ENCODE results near the gene CUBN. TPM values are rescaled to one million over a fixed set of nuclear protein-coding genes. Genes with fewer than 3 reads are reported as not detected.
"Not testable (repeated sequence)": the region's sequence is repeated elsewhere in the genome, so short reads cannot be mapped to it uniquely, and the experiment has no call there.

CUBN gene
- total RNA-seq, 2 experiments from 2014 or later, result 0.30 to 0.76 TPM

DNA sequence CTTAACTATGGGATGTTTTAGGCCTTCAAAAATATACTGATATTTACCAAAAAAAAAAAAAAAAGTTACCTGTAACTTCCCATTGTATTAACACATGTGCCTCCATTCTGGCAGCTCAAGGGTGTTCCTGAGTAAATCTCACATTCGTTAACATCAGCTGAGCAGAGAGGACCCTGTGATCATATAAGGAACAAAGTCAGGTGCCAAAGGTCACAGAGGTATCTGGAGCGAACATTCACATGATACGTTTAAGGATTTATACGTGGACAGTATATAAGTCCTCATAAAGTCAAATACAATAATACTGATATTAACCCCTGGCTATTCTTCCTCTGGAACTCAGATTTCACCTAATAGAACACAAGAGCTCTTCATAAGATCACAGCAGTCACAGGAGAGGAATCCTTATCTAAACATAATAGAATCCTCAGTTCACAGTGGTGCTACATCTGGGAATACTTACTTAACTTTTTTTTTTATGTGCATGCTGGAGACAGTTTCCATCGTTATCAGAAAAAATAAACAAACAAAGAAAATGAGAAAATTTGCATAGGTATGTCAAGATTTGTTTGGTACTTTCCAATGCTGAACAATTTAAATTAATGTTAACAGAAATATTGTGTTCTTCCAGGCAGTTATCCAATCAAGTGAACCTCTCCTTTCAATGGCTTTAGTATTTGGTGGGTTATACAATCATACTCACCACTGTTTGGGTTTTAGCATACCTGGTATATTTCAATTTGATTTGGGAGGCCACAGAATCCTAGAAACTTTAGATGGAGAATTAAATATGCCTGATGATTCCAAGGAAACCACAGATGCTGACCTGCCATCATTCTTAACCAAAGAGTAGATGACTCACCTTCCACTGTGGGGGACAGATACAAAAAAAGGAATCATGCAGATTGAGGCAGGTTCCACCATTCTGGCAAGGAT is 6.6 kb downstream of the CUBN start:
- Mint-ChIP-seq H3K9me3 (no peaks in the 10 kb centered on the region), H3K27me3 (no peaks in the 10 kb centered on the region), H3K4me3 (no peak overlapping the region), H3K27ac (no peak overlapping the region), H3K36me3 (peaks cover 3% of the 10 kb centered on the region), H3K4me1 (no peaks in the 10 kb centered on the region)
- no peak for DNase-seq

DNA sequence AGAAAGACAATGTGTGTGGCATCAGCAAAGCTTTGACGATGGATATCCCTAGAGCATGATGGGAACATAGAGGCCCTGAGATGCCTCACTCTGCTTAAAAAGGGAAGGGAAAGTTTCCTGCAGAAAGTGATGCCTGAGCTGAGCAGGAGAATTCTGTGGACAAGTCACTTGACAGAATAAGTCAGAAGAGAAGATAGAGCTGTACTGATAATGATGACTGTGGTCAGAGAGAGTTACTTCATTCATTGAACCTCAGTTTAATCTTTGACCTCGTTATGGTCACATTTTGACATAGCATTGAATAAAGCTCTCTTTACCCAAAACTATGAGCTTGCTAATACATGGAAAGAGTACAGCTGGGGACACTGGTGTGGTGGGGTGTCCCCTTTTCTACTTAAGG is 7.6 kb downstream of the CUBN start:
- Mint-ChIP-seq H3K36me3 (peaks cover 3% of the 10 kb centered on the region), H3K27me3 (no peaks in the 10 kb centered on the region), H3K4me1 (no peaks in the 10 kb centered on the region), H3K4me3 (no peak overlapping the region), H3K27ac (no peak overlapping the region), H3K9me3 (no peaks in the 10 kb centered on the region)
- DNase-seq, result no peak

DNA sequence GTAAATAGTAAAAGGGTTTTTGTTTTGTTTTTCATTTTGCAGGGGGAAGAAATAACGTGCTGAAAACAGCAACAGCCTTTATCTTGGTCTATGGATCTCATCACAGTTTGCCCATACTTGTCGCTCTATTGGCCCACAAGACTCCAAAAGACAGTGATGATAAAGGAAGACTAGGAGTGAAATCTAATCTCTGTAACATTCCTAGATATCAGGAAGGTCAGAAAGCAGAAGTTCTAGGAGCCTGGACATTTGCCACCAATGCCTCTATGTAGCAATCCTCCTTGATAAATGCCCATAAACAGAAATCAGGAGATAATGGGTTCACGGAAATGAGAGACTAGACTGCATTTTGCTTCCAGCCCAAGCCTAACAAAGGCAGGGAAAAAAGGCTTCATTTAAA is 8.9 kb downstream of the CUBN start:
- no peak for DNase-seq
- Mint-ChIP-seq H3K9me3 (no peaks in the 10 kb centered on the region), H3K27me3 (no peaks in the 10 kb centered on the region), H3K36me3 (peaks cover 3% of the 10 kb centered on the region), H3K4me3 (no peak overlapping the region), H3K4me1 (peaks cover 1% of the 10 kb centered on the region), H3K27ac (no peak overlapping the region)

DNA sequence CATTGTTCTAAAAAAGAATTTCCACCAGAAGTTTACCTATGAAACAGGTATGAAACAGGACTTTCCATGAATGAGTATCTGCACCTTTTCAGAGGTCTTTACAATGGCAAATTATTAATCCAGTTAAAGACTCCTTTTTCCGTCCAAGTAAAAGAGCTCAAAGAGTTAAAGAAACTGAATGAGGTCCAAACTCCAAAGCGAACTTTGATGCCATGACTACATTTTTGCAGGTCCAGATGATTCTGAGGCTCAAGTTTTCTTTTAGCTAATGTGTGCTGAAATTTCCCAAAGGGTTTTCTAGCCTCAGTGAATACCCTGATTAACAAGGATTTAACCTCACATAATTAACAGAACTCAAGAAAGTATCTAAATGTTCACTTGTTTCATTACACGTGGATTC is 9.8 kb downstream of the CUBN start:
- Mint-ChIP-seq H3K27me3 (no peaks in the 10 kb centered on the region), H3K27ac (no peak overlapping the region), H3K9me3 (no peaks in the 10 kb centered on the region)

DNA sequence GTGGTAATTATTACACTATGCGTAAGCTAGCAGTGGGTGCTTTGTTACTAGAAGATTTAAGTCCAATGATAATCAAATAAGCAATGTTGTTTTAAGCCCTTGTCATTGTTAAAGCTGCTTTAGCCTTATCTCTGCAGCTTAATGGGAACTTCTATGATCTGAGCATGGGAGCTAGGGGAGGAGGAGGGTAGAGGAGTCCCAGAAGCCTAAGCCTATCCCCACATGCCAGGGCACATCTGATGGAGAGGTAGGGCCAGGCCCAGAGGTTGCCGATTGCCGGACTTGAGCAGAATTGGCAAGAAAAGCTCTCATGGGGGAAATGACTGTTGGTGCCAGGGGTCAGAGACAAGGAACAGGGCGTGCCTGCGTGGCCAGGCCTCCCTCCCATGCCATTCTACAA is 13.4 kb downstream of the CUBN start:
- Mint-ChIP-seq H3K27ac (no peak overlapping the region), H3K9me3 (no peaks in the 10 kb centered on the region), H3K27me3 (no peaks in the 10 kb centered on the region), H3K36me3 (peaks cover 2% of the 10 kb centered on the region), H3K4me3 (no peak overlapping the region), H3K4me1 (peaks cover 8% of the 10 kb centered on the region)
- DNase-seq, result no peak

More for the DNA sequence above, 9.8 kb downstream of the CUBN start:
- Mint-ChIP-seq H3K36me3 (peaks cover 3% of the 10 kb centered on the region), H3K4me3 (no peak overlapping the region), H3K4me1 (peaks cover 6% of the 10 kb centered on the region)
- no peak for DNase-seq

DNA sequence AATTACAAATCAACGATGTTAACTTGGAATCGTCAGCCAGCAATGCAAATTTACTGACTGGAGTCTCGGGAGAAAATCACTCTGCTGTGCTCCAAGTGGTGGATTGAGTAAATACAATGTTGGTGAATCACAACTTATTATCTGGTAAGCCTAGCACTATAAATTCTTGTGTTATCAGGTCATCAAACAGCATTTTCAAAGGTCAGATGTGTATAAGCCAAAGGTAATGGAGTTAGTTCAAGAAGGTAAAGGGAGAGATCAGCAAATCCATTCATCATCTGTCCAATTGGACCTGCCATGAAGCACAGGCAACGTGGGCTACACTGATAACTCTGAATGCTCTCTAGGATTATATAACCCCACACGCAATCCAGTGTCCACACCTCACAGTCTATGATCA is 13.9 kb downstream of the CUBN start:
- Mint-ChIP-seq H3K27ac (no peak overlapping the region), H3K36me3 (peaks cover 2% of the 10 kb centered on the region), H3K9me3 (no peaks in the 10 kb centered on the region), H3K4me1 (peaks cover 8% of the 10 kb centered on the region), H3K27me3 (no peaks in the 10 kb centered on the region), H3K4me3 (no peak overlapping the region)
- DNase-seq, result no peak

DNA sequence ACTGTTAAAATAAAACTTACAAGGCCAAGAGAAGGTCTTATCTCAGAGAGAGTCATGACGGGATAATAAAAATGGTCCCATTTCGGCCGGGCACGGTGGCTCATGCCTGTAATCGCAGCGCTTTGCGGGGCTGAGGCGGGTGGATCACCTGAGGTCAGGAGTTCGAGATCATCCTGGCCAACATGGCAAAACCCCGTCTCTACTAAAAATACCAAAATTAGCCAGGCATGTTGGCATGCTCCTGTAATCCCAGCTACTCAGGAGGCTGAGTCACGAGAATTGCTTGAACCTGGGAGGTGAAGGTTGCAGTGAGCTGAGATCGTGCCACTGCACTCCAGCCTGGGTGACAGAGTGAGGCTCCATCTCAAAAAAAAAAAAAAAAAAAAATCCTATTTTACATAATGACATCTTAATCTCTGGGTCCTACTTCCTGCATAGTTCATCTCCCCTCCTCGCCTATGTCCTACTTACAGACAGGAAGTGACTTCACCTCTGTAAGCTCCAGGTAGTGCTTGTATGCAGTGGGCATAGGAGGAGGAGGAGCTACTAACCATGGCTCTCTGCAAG is 14.7 kb downstream of the CUBN start:
- not testable (repeated sequence) for H3K27me3 Mint-ChIP-seq, H3K27ac Mint-ChIP-seq, DNase-seq, H3K4me3 Mint-ChIP-seq, H3K4me1 Mint-ChIP-seq, H3K36me3 Mint-ChIP-seq, H3K9me3 Mint-ChIP-seq

DNA sequence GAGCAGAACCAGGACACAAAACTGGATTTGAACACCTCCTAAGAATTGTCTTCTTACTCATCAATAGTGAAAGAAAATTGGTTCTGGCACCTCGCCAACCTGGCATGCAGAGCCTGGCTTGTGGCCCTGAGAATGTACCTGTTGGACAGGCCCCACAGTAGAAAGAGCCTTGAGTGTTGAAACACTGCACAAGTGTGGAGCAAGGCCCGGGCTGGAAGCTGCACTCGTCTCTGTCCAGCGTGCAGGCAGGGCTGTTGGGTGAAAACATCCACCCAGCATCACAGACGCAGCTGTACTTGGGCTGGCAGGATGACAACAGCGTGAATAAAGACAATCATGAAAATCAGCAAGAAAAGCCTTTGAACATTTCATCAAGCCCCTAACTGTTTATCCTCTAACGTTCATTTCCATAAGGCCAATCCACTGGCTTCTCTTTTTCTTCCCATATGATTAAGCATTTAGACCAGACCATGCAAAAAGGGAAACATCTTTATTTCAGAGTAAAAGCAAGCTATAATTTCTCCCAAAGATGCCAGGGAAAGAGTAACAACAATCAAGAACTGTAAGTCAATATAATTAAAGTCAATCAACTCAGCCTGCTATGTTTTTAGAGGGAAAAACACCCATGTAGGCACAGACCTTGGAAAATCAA is 15.6 kb downstream of the CUBN start:
- Mint-ChIP-seq H3K9me3 (no peaks in the 10 kb centered on the region), H3K27me3 (no peaks in the 10 kb centered on the region), H3K4me3 (no peak overlapping the region), H3K36me3 (peaks cover 7% of the 10 kb centered on the region), H3K4me1 (peaks cover 14% of the 10 kb centered on the region), H3K27ac (no peak overlapping the region)
- DNase-seq, result no peak

DNA sequence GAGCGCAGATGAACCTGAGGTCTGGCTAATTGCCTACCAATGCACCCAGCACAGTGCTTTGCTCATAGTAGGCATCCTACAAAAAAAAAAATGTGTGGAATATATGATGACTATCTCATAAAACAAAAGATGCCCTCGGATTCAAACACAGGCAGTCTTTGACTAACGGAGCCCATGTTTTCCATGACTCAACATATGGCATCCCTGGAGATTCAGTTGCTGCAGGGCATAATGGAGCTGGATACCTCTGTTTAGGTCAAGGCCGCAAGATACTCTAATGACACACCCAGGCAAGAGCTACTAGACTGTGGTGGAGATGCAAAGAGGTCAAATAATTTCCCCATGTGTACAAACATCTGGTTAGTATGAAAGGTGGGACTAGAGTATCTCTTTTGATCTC is 16.3 kb downstream of the CUBN start:
- peaks cover 14% of the 10 kb centered on the region for H3K4me1 Mint-ChIP-seq
- DNase-seq, result no peak
- H3K4me3 Mint-ChIP-seq, result no peak overlapping the region
- H3K36me3 Mint-ChIP-seq, result peaks cover 9% of the 10 kb centered on the region
- no peak overlapping the region for H3K27ac Mint-ChIP-seq
- H3K9me3 Mint-ChIP-seq, result no peaks in the 10 kb centered on the region
- H3K27me3 Mint-ChIP-seq, result no peaks in the 10 kb centered on the region

DNA sequence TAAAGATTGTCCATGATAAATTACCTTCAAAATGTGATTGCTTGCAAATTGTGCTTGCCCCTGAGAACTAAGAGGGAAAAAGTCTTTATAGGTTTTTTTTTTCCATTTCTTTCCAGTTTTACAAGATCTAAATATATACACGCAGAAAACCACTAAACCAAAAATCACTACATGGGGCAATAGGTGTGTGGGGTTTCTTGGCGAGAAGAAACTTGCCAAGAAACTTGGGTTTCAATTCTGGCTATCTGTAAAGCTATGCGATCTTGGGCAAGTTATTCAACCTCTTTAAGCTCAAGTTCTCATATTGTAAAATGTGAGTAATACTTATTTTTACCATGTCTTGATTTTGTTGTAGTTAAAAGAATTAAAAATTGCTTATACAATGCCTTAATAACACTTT is 17.0 kb downstream of the CUBN start:
- H3K36me3 Mint-ChIP-seq, result peaks cover 7% of the 10 kb centered on the region

DNA sequence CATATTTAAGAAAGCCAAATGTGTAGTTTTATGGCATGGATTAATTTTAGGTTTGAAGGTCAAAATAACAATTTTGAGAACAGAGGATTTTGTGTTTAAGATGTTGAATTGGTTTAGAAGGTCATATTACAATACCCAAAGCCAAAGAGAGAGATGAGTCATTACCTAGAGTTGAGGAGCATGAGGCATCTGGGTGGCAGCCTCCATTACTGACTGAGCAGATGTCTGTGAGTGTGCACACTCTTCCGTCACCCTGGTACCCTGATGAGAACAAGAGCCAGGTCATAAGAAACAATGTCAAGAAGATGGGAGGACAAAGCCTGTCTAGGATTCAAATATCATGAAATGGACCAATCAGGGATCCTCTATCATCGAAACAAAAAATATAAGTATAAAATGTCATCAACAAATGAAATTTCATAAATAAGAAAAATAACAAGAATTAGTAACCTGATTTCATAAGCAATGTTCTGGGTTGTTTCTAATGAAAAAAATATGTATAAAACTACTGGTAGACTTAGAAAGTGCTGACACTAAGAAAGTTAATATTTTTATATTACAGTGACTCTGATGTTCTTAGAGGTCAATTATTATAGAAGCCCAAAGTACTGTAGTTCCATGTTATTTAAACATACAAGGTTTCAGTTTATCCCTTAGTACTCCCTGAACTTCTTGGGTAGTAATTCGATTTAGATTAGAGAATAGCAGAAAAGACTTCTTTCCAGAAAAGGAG is 20.0 kb downstream of the CUBN start:
- H3K4me3 Mint-ChIP-seq, result no peak overlapping the region
- H3K27ac Mint-ChIP-seq, result peak overlapping the region; percentile 35
- H3K27me3 Mint-ChIP-seq, result no peaks in the 10 kb centered on the region
- H3K4me1 Mint-ChIP-seq, result peaks cover 7% of the 10 kb centered on the region
- H3K36me3 Mint-ChIP-seq, result peaks cover 7% of the 10 kb centered on the region
- no peak for DNase-seq
- H3K9me3 Mint-ChIP-seq, result no peaks in the 10 kb centered on the region

More for the DNA sequence above, 17.0 kb downstream of the CUBN start:
- Mint-ChIP-seq H3K27me3 (no peaks in the 10 kb centered on the region), H3K4me1 (peaks cover 14% of the 10 kb centered on the region), H3K27ac (no peak overlapping the region), H3K4me3 (no peak overlapping the region), H3K9me3 (no peaks in the 10 kb centered on the region)
- no peak for DNase-seq

DNA sequence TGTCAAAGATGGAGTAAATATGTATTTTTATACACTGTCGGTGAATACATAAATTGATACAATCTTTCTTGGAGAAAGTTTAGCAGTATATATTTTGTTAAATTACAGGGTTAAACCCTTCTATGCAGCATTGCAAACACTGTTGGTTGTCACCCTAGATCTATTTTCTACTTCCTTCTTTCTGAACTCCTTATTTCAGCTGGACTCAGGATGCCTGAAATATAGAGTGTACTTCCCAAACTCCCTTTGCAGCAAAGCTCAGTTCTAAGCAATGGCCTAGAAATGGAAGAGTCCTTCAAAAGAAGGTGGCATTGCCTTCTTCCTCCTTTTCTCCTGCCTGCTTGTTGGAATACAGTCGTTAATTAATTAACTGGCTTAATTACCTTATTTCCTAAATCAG is 20.6 kb downstream of the CUBN start:
- peaks cover 7% of the 10 kb centered on the region for H3K36me3 Mint-ChIP-seq
- no peak for DNase-seq
- H3K27me3 Mint-ChIP-seq, result no peaks in the 10 kb centered on the region
- peaks cover 6% of the 10 kb centered on the region for H3K4me1 Mint-ChIP-seq
- H3K4me3 Mint-ChIP-seq, result no peak overlapping the region
- no peak overlapping the region for H3K27ac Mint-ChIP-seq
- no peaks in the 10 kb centered on the region for H3K9me3 Mint-ChIP-seq

DNA sequence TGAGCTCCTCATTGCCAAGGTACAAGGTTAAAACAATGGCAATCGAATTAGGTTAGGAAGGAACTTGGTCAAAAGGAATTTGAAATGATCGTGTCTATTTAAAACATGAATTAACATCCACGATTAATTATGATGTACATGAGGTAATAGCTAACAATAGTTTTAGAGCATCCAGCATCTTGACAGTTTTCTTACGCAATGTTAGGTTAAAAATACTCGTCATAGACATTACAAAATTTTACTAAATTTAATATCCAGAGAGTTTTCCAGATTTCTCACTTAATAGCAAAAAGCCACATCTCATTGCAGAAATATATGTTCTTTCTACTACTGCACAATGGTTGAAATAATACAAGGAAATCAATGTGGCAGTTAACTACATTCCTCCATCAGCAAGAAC is 22.6 kb downstream of the CUBN start:
- no peaks in the 10 kb centered on the region for H3K9me3 Mint-ChIP-seq
- peaks cover 6% of the 10 kb centered on the region for H3K4me1 Mint-ChIP-seq
- H3K27ac Mint-ChIP-seq, result no peak overlapping the region
- DNase-seq, result no peak
- H3K4me3 Mint-ChIP-seq, result no peak overlapping the region
- no peaks in the 10 kb centered on the region for H3K27me3 Mint-ChIP-seq
- H3K36me3 Mint-ChIP-seq, result peaks cover 7% of the 10 kb centered on the region

DNA sequence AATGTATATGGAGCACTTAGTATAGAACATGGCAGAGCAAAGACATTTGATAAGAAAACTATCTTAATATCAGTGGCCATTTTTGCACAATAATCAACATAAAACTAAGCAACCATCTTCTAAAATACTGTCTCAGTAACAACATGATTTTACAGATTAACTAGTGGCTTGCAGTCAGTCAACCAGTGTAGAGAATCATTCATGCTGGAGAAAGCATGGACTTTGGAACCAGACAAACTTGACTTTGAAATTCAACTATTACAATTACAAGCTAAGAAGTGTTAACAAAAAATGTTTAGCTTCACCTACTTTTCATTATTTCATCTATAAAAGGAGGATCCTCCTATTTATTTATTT is 27.7 kb downstream of the CUBN start:
- no peak overlapping the region for H3K27ac Mint-ChIP-seq

DNA sequence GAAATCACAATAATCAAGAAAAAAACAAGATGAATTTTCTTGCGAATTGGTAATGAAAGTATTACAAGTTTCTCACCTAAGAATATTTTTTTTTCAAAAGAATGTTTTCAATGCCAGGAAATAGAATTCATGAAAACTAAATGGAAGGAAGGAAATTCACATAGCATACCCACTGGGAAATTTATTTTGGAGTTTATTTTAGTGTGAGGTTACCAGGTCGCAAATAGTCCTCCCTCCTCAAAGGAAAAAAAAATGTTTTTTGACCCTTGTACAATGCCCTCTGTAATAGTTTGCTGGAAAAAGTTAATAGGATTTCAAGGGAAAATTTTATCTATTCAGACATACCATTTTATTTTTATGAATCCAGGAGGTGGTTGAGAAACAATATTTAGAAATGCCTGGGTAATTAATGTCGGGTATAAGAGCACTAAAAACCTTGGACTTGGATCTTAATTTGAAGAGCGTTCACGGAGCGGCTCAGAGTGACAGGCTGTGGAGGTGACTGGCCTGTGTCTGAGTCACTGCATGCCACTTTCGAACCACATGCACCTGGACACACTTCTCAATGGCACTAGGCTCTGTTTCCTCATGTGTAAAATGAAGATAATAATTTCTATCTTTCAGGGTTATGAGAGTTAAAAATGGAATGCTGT is 28.2 kb downstream of the CUBN start:
- no peak overlapping the region for H3K4me3 Mint-ChIP-seq
- H3K27ac Mint-ChIP-seq, result no peak overlapping the region
- DNase-seq, result no peak
- H3K4me1 Mint-ChIP-seq, result peaks cover 3% of the 10 kb centered on the region
- peaks cover 4% of the 10 kb centered on the region for H3K36me3 Mint-ChIP-seq
- H3K9me3 Mint-ChIP-seq, result no peaks in the 10 kb centered on the region
- H3K27me3 Mint-ChIP-seq, result no peaks in the 10 kb centered on the region

More for the DNA sequence above, 27.7 kb downstream of the CUBN start:
- H3K4me1 Mint-ChIP-seq, result peaks cover 3% of the 10 kb centered on the region
- no peak overlapping the region for H3K4me3 Mint-ChIP-seq
- peaks cover 4% of the 10 kb centered on the region for H3K36me3 Mint-ChIP-seq
- no peaks in the 10 kb centered on the region for H3K9me3 Mint-ChIP-seq
- H3K27me3 Mint-ChIP-seq, result no peaks in the 10 kb centered on the region
- no peak for DNase-seq

Measured in activated naive CD8-positive, alpha-beta T cell treated with anti-CD3 and anti-CD28 coated beads for 36 hours (primary cell).